NCI-H2196 treated with DMSO at 0.1 percent for 48 hours (cell line): ENCODE measurements around the gene IFI6.
"Not testable (repeated sequence)": the region's sequence is repeated elsewhere in the genome, so short reads cannot be mapped to it uniquely, and the experiment has no call there.

Experiments
- DNase-seq: peaks from one replicate; lab custom pipeline; 2025; ENCODE audit not compliant: unreplicated experiment; lab: John Stamatoyannopoulos, UW

Gene IFI6

DNA sequence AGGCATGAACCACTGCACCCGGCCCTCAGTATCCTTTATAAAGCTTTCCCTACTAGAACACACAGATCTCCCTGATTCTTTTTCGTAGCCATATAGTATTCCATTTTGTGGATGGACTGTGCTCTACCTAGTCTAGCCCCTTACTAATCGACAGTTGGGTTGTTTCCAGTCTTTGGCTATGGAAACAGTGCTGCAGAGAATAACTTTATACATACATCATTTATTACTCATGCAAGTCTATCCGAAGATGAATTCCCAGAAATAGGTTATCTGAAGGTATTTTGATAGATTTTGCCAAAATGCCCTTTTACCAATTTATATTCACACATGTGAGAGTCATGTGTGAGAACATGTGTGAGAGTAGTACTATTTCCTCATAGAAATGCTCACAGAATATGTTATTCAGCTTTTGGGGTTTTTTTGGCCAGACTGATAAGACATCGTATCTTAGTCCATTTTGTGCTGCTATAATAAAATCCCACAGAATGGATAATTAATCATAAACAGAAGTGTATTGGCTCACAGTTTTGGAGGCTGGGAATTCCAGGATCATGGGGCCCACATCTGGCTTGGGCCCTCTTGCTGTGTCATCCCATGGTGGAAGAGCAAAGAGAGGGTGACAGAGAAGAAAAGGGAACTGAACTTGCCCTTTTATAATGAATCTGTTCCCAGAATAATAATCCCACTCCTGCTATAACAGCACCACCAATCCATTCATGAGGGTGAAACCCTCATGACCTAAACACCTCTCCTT is 19.7 kb downstream of the IFI6 start:
- DNase-seq = no peak

- DNase-seq = no peak
Measured at GRCh38 chr1:27650539-27651175, 21.3 kb downstream of the IFI6 start.

GRCh38 chr1:27650171-27650538 is 21.8 kb downstream of the IFI6 start:
- no peak for DNase-seq

DNA sequence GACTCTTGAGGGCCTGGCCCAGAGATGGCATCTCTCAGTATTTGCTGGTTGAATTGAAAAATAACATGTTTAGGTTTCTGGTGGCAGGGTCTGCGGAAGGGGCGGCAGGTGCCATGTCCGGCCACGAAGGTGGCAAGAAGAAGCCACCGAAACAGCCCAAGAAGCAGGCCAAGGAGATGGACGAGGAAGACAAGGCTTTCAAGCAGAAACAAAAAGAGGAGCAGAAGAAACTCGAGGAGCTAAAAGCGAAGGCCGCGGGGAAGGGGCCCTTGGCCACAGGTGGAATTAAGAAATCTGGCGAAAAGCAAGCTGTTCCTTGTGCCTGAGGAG is 22.7 kb downstream of the IFI6 start:
- no peak for DNase-seq

DNA sequence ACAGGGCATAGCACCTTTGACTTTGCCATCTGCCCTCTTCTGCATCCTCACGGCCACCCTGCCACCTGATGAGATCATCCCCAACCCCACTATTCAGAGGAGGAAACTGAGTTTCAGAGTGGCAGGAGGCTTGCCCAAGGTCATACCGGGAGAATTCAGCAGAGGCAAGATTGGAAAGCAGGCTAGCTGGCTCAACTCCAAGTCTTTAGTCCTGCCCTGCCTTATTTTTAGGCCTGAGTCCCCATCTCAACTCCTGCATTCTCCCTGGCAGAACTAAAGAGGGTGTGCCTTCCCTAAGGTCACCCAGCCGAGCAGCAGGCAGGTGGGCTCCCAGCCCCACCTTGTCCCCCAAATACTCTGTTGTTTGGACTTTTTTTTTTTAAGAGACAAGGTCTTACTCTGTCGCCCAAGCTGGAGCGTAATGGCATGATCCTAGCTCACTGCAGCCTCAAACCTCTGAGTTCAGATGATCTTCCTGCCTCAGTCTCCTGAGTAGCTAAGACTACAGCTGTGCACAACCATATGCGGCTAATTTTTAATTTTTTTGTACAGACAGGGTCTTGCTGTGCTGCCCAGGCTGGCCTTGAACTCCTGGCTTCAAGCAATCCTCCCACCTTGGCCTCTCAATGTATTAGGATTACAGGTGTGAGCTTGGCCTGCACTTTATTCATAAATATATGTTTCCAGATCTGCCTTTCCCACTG is 23.2 kb downstream of the IFI6 start:
- DNase-seq = no peak

- DNase-seq = no peak
Measured at GRCh38 chr1:27647328-27647727, 24.7 kb downstream of the IFI6 start.

- no peak for DNase-seq
Measured at GRCh38 chr1:27646676-27647075, 25.3 kb downstream of the IFI6 start.

DNA sequence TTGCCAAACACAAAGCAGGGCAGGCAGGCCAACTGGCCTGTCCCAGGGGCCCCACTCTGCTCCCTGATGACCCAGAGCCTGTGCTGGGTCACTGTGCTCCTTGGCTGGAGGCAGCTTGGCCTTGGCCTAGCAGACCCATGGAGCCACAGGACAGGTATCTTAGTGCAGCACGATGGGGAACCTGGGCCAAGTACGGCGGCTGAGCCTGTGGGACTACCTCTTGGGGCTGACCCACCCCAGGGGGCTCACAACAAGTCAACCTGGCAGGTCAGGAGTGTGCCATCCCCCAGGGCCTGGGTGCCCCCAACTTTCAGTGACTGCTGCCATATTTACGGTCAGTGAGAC is 26.9 kb downstream of the IFI6 start:
- no peak for DNase-seq

GRCh38 chr1:27644369-27645070 is 27.5 kb downstream of the IFI6 start:
- no peak for DNase-seq

- DNase-seq = no peak
Measured at GRCh38 chr1:27643600-27644368, 28.2 kb downstream of the IFI6 start.

DNA sequence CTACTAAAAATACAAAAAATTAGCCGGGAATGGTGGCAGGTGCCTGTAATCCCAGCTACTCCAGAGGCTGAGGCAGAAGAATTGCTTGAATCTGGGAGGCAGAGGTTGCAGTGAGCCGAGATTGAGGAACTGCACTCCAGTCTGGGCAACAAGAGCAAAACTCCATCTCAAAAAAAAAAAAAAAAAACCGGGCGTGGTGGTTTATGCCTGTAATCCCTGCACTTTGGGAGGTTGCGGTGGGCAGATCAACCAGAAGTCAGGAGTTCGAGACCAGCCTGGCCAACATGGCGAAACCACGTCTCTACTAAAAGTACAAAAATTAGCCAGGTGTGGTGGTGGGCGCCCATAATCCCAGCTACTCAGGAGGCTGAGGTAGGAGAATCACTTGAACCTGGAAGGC is 31.5 kb downstream of the IFI6 start:
- DNase-seq = not testable (repeated sequence)

DNA sequence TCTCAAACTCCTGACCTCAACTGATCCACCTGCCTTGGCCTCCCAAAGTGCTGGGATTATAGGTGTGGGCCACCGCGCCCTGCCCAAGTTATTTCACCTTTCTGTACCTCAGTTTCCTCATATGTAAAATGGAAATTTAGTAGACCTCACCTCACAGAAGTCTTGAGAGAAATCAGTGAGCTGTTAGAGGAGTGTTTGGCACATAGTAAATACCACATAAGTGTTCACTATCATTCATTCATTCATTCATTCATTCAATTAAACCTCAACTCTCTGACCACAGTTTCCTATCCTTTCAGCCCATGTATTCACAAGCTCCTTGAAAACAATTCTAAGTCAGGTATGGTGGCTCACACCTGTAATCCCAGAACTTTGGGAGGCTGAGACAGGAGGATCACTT is 33.2 kb downstream of the IFI6 start:
- DNase-seq = no peak

- DNase-seq = no peak
Measured at GRCh38 chr1:27638047-27638734, 33.8 kb downstream of the IFI6 start.

DNA sequence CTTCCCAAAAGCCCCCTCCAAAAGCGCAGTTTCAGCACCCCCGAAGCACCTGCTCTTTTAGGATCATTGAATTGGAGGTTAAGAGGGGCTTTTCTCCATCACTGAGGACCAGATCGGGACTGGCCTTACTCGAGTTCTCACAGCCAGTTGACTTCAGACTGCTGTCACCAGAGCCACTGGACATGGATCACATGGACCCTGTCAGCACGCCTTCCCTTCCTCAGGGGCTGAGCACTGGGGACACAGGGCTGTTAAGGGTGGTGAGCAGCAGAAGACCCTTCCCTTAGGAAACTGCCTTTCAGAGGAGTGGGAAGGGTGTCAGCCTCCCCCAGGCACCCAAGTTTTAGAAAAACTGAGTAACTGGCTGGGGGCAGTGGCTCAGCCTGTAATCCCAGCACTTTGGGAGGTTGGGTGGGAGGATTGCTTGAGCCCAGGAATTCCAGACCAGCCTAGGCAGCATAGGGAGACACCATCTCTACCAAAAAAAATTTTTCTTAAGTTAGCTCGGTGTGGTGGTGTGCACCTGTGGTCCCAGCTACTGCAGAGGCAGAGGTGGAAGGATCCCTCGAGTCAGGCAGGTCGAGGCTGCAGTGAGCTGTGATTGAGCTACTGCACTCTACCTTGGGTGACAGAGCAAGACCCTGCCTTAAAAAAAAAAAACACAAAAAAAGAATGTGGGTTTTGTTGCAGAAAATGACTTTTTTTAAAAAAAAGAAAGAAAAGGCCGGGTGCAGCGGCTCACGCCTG is 36.4 kb downstream of the IFI6 start:
- DNase-seq = no peak

DNA sequence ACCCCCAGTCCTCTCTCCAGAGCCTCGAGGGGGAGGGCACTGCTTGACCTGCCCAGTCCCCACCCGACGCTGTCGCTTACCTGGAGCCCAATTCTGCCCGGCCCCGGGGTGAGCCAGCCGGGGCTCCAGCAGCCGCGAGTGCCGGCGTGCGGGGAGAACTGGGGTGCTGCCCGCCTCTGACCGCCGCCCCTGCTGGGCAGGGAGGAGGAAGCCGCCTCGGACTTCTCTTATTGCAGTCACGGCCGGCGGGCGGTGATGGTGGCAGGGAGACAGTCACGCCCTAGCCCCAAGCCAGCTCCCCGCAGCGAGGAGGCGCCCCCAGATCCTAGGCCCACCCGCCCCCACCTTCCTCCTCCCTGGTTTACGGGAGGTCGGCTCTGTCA is 37.0 kb downstream of the IFI6 start, which contains the start of gene FGR:
TSS of gene FGR (minus strand) at position 201 of the 383 bp plus-strand sequence. CDS start 11,269 bp downstream, outside the sequence.
- DNase-seq = no peak

GRCh38 chr1:27634177-27634984 is 37.6 kb downstream of the IFI6 start:
- DNase-seq = no peak

DNA sequence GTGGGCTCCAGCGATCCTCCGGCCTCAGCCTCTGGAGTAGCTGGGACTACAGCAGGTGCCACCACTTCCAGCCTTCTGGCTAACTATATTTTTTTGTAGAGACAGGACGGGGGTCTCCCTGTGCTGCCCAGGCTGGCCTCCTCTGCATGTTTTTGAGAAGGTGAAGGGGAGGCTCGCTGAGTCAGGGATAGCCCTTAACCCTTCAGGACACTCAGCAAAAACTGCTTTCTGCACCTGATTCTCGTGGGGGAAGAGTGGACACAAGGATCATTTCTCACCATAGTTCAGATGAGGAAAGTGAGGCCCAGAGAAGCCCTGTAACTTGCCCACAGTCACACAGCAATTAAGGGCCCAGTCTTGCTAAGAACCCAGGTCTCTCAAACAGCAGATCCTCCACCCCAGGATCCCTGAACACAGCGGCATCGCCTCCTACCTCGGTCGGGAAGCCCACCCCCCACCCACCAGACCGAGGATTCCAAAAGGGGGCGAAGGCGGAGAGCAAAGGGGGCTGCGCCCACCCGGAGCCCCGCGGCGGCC is 38.3 kb downstream of the IFI6 start:
- DNase-seq = no peak

DNA sequence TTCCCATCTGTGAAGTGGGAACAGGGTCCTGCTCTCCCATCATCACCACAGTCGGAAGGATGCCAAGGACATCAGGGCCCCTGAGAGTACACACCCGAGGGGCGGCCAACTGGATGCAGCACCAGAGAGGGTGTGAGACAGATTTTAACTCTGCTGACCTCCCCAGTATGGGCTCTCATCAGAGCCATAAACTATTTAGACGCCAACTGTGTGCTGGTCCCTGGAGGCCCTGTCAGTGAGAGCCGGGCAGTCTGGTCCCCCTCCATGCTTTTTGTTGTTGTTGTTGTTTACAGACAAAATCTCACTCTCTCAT is 38.7 kb downstream of the IFI6 start:
- DNase-seq = no peak
